Activated CD4-positive, alpha-beta T cell treated with anti-CD3 and anti-CD28 coated beads, Interleukin-2, amount 10 ng/mL, durations not matched to agents 7 days and 5 days (primary cell): ENCODE measurements around the gene JAG2. TPM values are rescaled to one million over a fixed set of nuclear protein-coding genes. Genes with fewer than 3 reads are reported as not detected.

ENCODE experiments used
- CTCF ChIA-PET: fragments of 350-600 bp; sonication (Branson Sonifier 250); formaldehyde crosslinking; loops from one replicate; lab custom pipeline; 2021; ENCODE audit warnings: antibody characterized with exemption; lab: Charles Lee
- POLR2A ChIA-PET: fragments of 350-600 bp; sonication (Branson Sonifier 250); formaldehyde crosslinking; loops from one replicate; lab custom pipeline; 2021; ENCODE audit warnings: antibody characterized with exemption; lab: Charles Lee
- DNase-seq: peaks from one replicate; pipeline ENCODE4 v3.0.0-alpha.2; 2020
- H3K27ac Mint-ChIP-seq: one replicate; pipeline ENCODE4 v1.8.0; 2021; ENCODE audit warnings: mild to moderate bottlenecking, moderate library complexity, mixed read lengths
- H3K27me3 Mint-ChIP-seq: one replicate; pipeline ENCODE4 v1.8.0; 2021; ENCODE audit warnings: mixed read lengths
- H3K36me3 Mint-ChIP-seq: one replicate; pipeline ENCODE4 v1.8.0; 2021; ENCODE audit warnings: low read depth, mixed read lengths
- H3K4me1 Mint-ChIP-seq: one replicate; pipeline ENCODE4 v1.8.0; 2021; ENCODE audit warnings: mixed read lengths
- H3K4me3 Mint-ChIP-seq: one replicate; pipeline ENCODE4 v1.8.0; 2021; ENCODE audit warnings: mild to moderate bottlenecking, moderate library complexity, mixed read lengths
- H3K9me3 Mint-ChIP-seq: one replicate; pipeline ENCODE4 v1.8.0; 2021; ENCODE audit warnings: mixed read lengths
- total RNA-seq, 2 experiments: library from RNA; stranded (reverse); gene quantifications; one replicate each; pipeline ENCODE4 v1.2.3, GENCODE V29; 2021

The JAG2 gene
- total RNA-seq, result 1 to 10 TPM; 1.5 TPM

GRCh38 chr14:105168496-105168978 is at the start of gene JAG2:
JAG2 (minus strand) TSS chr14:105168776; CDS start chr14:105168420, 356 bp downstream.
- Mint-ChIP-seq H3K4me3 (peak within 1 kb of the TSS; percentile 65), H3K27ac (no peak within 1 kb of the TSS), H3K9me3 (no peaks in the 10 kb centered on the region), H3K4me1 (peaks cover 19% of the 10 kb centered on the region), H3K27me3 (peaks cover 15% of the 10 kb centered on the region), H3K36me3 (no peaks in the 10 kb centered on the region)
- DNase-seq, result peak; percentile 57
- CTCF ChIA-PET, result interaction anchor here (1.0 to 4.7 kb wide), 3 partner anchors 9 to 13 kb away, joined by 3 to 22 read pairs (median 4); partner anchors contain the start of gene NUDT14
- POLR2A ChIA-PET, result no interaction called here

GRCh38 chr14:105217774-105218173 is 49.2 kb upstream of the JAG2 start:
- no peak for DNase-seq
- Mint-ChIP-seq H3K27me3 (no peaks in the 10 kb centered on the region), H3K9me3 (no peaks in the 10 kb centered on the region), H3K4me1 (no peaks in the 10 kb centered on the region), H3K27ac (no peak overlapping the region), H3K36me3 (peaks cover 30% of the 10 kb centered on the region), H3K4me3 (no peak overlapping the region)
- ChIA-PET POLR2A (no interaction called here), CTCF (no interaction called here)

- POLR2A ChIA-PET, result no interaction called here
- H3K27ac Mint-ChIP-seq, result no peak overlapping the region
- H3K4me3 Mint-ChIP-seq, result no peak overlapping the region
- no peaks in the 10 kb centered on the region for H3K4me1 Mint-ChIP-seq
- no peak for DNase-seq
- peaks cover 28% of the 10 kb centered on the region for H3K36me3 Mint-ChIP-seq
- CTCF ChIA-PET, result no interaction called here
- no peaks in the 10 kb centered on the region for H3K27me3 Mint-ChIP-seq
- H3K9me3 Mint-ChIP-seq, result no peaks in the 10 kb centered on the region
Measured at GRCh38 chr14:105216490-105217247, 48.1 kb upstream of the JAG2 start.

GRCh38 chr14:105215602-105216001 is 47.0 kb upstream of the JAG2 start:
- ChIA-PET POLR2A (no interaction called here), CTCF (no interaction called here)
- no peaks in the 10 kb centered on the region for H3K9me3 Mint-ChIP-seq
- no peaks in the 10 kb centered on the region for H3K4me1 Mint-ChIP-seq
- no peak for DNase-seq
- H3K36me3 Mint-ChIP-seq, result peaks cover 22% of the 10 kb centered on the region
- H3K27me3 Mint-ChIP-seq, result no peaks in the 10 kb centered on the region
- H3K4me3 Mint-ChIP-seq, result no peak overlapping the region
- H3K27ac Mint-ChIP-seq, result no peak overlapping the region

GRCh38 chr14:105214324-105214915 is 45.8 kb upstream of the JAG2 start:
- POLR2A ChIA-PET, result no interaction called here
- no peaks in the 10 kb centered on the region for H3K9me3 Mint-ChIP-seq
- H3K4me3 Mint-ChIP-seq, result no peak overlapping the region
- no peak for DNase-seq
- H3K27me3 Mint-ChIP-seq, result no peaks in the 10 kb centered on the region
- no peaks in the 10 kb centered on the region for H3K4me1 Mint-ChIP-seq
- CTCF ChIA-PET, result interaction anchor here (1.8 kb wide), 1 partner anchor 13 kb away, joined by 4 read pairs; no protein-coding TSS in a partner anchor
- peaks cover 21% of the 10 kb centered on the region for H3K36me3 Mint-ChIP-seq
- no peak overlapping the region for H3K27ac Mint-ChIP-seq

- Mint-ChIP-seq H3K9me3 (no peaks in the 10 kb centered on the region), H3K27me3 (no peaks in the 10 kb centered on the region), H3K27ac (no peak overlapping the region), H3K4me3 (no peak overlapping the region), H3K4me1 (no peaks in the 10 kb centered on the region), H3K36me3 (peaks cover 19% of the 10 kb centered on the region)
- ChIA-PET CTCF (interaction anchor here (0.8 to 1.8 kb wide), 3 partner anchors 11 to 34 kb away, joined by 3 to 4 read pairs (median 3); no protein-coding TSS in a partner anchor), POLR2A (no interaction called here)
- DNase-seq, result no peak
Measured at GRCh38 chr14:105213361-105213760, 44.8 kb upstream of the JAG2 start.

GRCh38 chr14:105212541-105213300 is 44.1 kb upstream of the JAG2 start:
- H3K36me3 Mint-ChIP-seq, result peaks cover 15% of the 10 kb centered on the region
- POLR2A ChIA-PET, result no interaction called here
- H3K4me3 Mint-ChIP-seq, result no peak overlapping the region
- no peak for DNase-seq
- CTCF ChIA-PET, result interaction anchor here (1.5 to 1.8 kb wide), 2 partner anchors 11 kb away, joined by 3 to 4 read pairs; no protein-coding TSS in a partner anchor
- no peaks in the 10 kb centered on the region for H3K9me3 Mint-ChIP-seq
- no peak overlapping the region for H3K27ac Mint-ChIP-seq
- H3K27me3 Mint-ChIP-seq, result no peaks in the 10 kb centered on the region
- H3K4me1 Mint-ChIP-seq, result no peaks in the 10 kb centered on the region

GRCh38 chr14:105211758-105212089 is 43.1 kb upstream of the JAG2 start:
- Mint-ChIP-seq H3K36me3 (peaks cover 12% of the 10 kb centered on the region), H3K27ac (no peak overlapping the region), H3K4me1 (no peaks in the 10 kb centered on the region), H3K9me3 (no peaks in the 10 kb centered on the region), H3K27me3 (no peaks in the 10 kb centered on the region), H3K4me3 (no peak overlapping the region)
- ChIA-PET POLR2A (no interaction called here), CTCF (interaction anchor here (0.6 to 1.5 kb wide), 3 partner anchors 12 to 1135 kb away, joined by 3 read pairs; no protein-coding TSS in a partner anchor)
- DNase-seq, result no peak

- ChIA-PET CTCF (interaction anchor here (0.6 to 0.7 kb wide), 2 partner anchors 13 to 1134 kb away, joined by 3 read pairs; no protein-coding TSS in a partner anchor), POLR2A (no interaction called here)
- H3K4me3 Mint-ChIP-seq, result no peak overlapping the region
- DNase-seq, result no peak
- no peaks in the 10 kb centered on the region for H3K9me3 Mint-ChIP-seq
- no peaks in the 10 kb centered on the region for H3K27me3 Mint-ChIP-seq
- no peaks in the 10 kb centered on the region for H3K4me1 Mint-ChIP-seq
- H3K27ac Mint-ChIP-seq, result no peak overlapping the region
- H3K36me3 Mint-ChIP-seq, result peaks cover 12% of the 10 kb centered on the region
Measured at GRCh38 chr14:105211086-105211757, 42.6 kb upstream of the JAG2 start.

- ChIA-PET CTCF (no interaction called here), POLR2A (no interaction called here)
- H3K9me3 Mint-ChIP-seq, result no peaks in the 10 kb centered on the region
- H3K4me1 Mint-ChIP-seq, result no peaks in the 10 kb centered on the region
- no peaks in the 10 kb centered on the region for H3K27me3 Mint-ChIP-seq
- no peak overlapping the region for H3K4me3 Mint-ChIP-seq
- H3K36me3 Mint-ChIP-seq, result peaks cover 5% of the 10 kb centered on the region
- DNase-seq, result no peak
- H3K27ac Mint-ChIP-seq, result no peak overlapping the region
Measured at GRCh38 chr14:105210266-105211025, 41.9 kb upstream of the JAG2 start.

GRCh38 chr14:105209646-105210045 is 41.1 kb upstream of the JAG2 start:
- H3K27me3 Mint-ChIP-seq, result no peaks in the 10 kb centered on the region
- POLR2A ChIA-PET, result no interaction called here
- CTCF ChIA-PET, result no interaction called here
- no peak overlapping the region for H3K4me3 Mint-ChIP-seq
- H3K9me3 Mint-ChIP-seq, result no peaks in the 10 kb centered on the region
- H3K36me3 Mint-ChIP-seq, result no peaks in the 10 kb centered on the region
- no peak overlapping the region for H3K27ac Mint-ChIP-seq
- DNase-seq, result no peak
- H3K4me1 Mint-ChIP-seq, result peaks cover 3% of the 10 kb centered on the region

- H3K27me3 Mint-ChIP-seq, result no peaks in the 10 kb centered on the region
Measured at GRCh38 chr14:105209091-105209490, 40.5 kb upstream of the JAG2 start.

More at GRCh38 chr14:105209091-105209490, 40.5 kb upstream of the JAG2 start:
- peaks cover 6% of the 10 kb centered on the region for H3K4me1 Mint-ChIP-seq
- H3K27ac Mint-ChIP-seq, result no peak overlapping the region
- DNase-seq, result no peak
- ChIA-PET CTCF (no interaction called here), POLR2A (no interaction called here)
- H3K9me3 Mint-ChIP-seq, result no peaks in the 10 kb centered on the region
- H3K4me3 Mint-ChIP-seq, result no peak overlapping the region
- no peaks in the 10 kb centered on the region for H3K36me3 Mint-ChIP-seq
